ENCODE data around the gene RERG. TPM values are rescaled to one million over a fixed set of nuclear protein-coding genes. Genes with fewer than 3 reads are reported as not detected.
"Not testable (repeated sequence)": the region's sequence is repeated elsewhere in the genome, so short reads cannot be mapped to it uniquely, and the experiment has no call there.

The RERG gene
- total RNA-seq, 6 experiments from 2014 or later, result not detected

- DNase-seq, result peak; percentile 47
- Mint-ChIP-seq H3K9me3 (no peaks in the 10 kb centered on the region), H3K4me1 (ENCODE audit: low read depth) (no peaks in the 10 kb centered on the region), H3K27ac (no peak overlapping the region), H3K36me3 (ENCODE audit: low read depth) (no peaks in the 10 kb centered on the region), H3K27me3 (ENCODE audit: insufficient read depth) (peaks cover 6% of the 10 kb centered on the region; the same call in 1 of the 2 replicates), H3K4me3 (no peak overlapping the region)
- peak; percentile 85 for TF ChIP-seq CTCF (IDR thresholded peaks at IDR 0.05)
These were observed 5.9 kb upstream of the RERG start for GRCh38 chr12:15227004-15227679.

- H3K36me3 Mint-ChIP-seq (ENCODE audit: low read depth); H3K9me3 Mint-ChIP-seq: not testable (repeated sequence)
- DNase-seq, result peak; percentile 12
These were observed 4.6 kb upstream of the RERG start for GRCh38 chr12:15225863-15226218.

GRCh38 chr12:15225136-15225862 lies 4.1 kb upstream of the RERG start:
- no peak for DNase-seq
- no peak for TF ChIP-seq CTCF (IDR thresholded peaks at IDR 0.05)
- Mint-ChIP-seq H3K27me3 (ENCODE audit: insufficient read depth) (peaks cover 6% of the 10 kb centered on the region; the same call in 1 of the 2 replicates), H3K36me3 (ENCODE audit: low read depth) (no peaks in the 10 kb centered on the region), H3K27ac (no peak overlapping the region), H3K4me1 (ENCODE audit: low read depth) (no peaks in the 10 kb centered on the region), H3K9me3 (no peaks in the 10 kb centered on the region), H3K4me3 (no peak overlapping the region)

More at GRCh38 chr12:15225863-15226218, 4.6 kb upstream of the RERG start:
- not testable (repeated sequence) for H3K27ac Mint-ChIP-seq; H3K27me3 Mint-ChIP-seq (ENCODE audit: insufficient read depth); H3K4me3 Mint-ChIP-seq; H3K4me1 Mint-ChIP-seq (ENCODE audit: low read depth)

GRCh38 chr12:15222219-15222618 lies 1.0 kb upstream of the RERG start:
- Mint-ChIP-seq H3K27ac (no peak overlapping the region), H3K36me3 (ENCODE audit: low read depth) (no peaks in the 10 kb centered on the region), H3K4me1 (ENCODE audit: low read depth) (no peaks in the 10 kb centered on the region), H3K4me3 (no peak overlapping the region), H3K9me3 (no peaks in the 10 kb centered on the region), H3K27me3 (ENCODE audit: insufficient read depth) (peaks cover 9% of the 10 kb centered on the region; the same call in 1 of the 2 replicates)
- TF ChIP-seq CTCF (IDR thresholded peaks at IDR 0.05), result no peak
- DNase-seq, result no peak

- Mint-ChIP-seq H3K4me1 (ENCODE audit: low read depth) (no peaks in the 10 kb centered on the region), H3K36me3 (ENCODE audit: low read depth) (no peaks in the 10 kb centered on the region), H3K27ac (no peak overlapping the region), H3K9me3 (no peaks in the 10 kb centered on the region), H3K27me3 (ENCODE audit: insufficient read depth) (peaks cover 10% of the 10 kb centered on the region; the same call in 1 of the 2 replicates), H3K4me3 (no peak overlapping the region)
- no peak for DNase-seq
- no peak for TF ChIP-seq CTCF (IDR thresholded peaks at IDR 0.05)
These were observed 766 bp downstream of the RERG start for GRCh38 chr12:15220451-15220850.

- Mint-ChIP-seq H3K27ac (no peak overlapping the region), H3K4me1 (ENCODE audit: low read depth) (no peaks in the 10 kb centered on the region)
These were observed 2.4 kb downstream of the RERG start for GRCh38 chr12:15218794-15219193.

More at GRCh38 chr12:15218794-15219193, 2.4 kb downstream of the RERG start:
- no peaks in the 10 kb centered on the region for H3K9me3 Mint-ChIP-seq
- H3K4me3 Mint-ChIP-seq, result no peak overlapping the region
- TF ChIP-seq CTCF (IDR thresholded peaks at IDR 0.05), result no peak
- no peak for DNase-seq
- no peaks in the 10 kb centered on the region for H3K36me3 Mint-ChIP-seq (ENCODE audit: low read depth)
- peaks cover 10% of the 10 kb centered on the region; the same call in 1 of the 2 replicates for H3K27me3 Mint-ChIP-seq (ENCODE audit: insufficient read depth)
